AG08395 (cell line): ENCODE measurements around the gene AATK.

Experiments used
- DNase-seq: peaks from one replicate; pipeline ENCODE4 v3.0.0; 2012; ENCODE audit warnings: mixed read lengths, low spot score

AATK gene

GRCh38 chr17:81070541-81071246 is 95.3 kb downstream of the AATK start:
- DNase-seq, result no peak

- DNase-seq, result no peak
Measured at GRCh38 chr17:81069135-81069645, 96.8 kb downstream of the AATK start.

GRCh38 chr17:81068411-81069134 is 97.4 kb downstream of the AATK start:
- DNase-seq, result no peak

- DNase-seq, result no peak
Measured at GRCh38 chr17:81067391-81067811, 98.6 kb downstream of the AATK start.
